H9 (cell line): ENCODE data around the gene DCUN1D4. TPM values are rescaled to one million over a fixed set of nuclear protein-coding genes. Genes with fewer than 3 reads are reported as not detected.

Experiments used
- DNase-seq: peaks from one replicate; pipeline ENCODE4 v3.0.0-alpha.2; 2017
- H2AFZ ChIP-seq: one replicate; pipeline ENCODE4 v1.6.1; 2013; ENCODE audit warnings: mild to moderate bottlenecking, low read length, control low read depth, moderate library complexity
- H2AK5ac ChIP-seq: 2 replicates; pipeline ENCODE4 v1.6.1; 2013; ENCODE audit warnings: low read length, control low read depth, mixed read lengths; ENCODE audit not compliant: insufficient read length
- H2BK120ac ChIP-seq: one replicate; pipeline ENCODE4 v1.6.1; 2013; ENCODE audit warnings: low read depth, mild to moderate bottlenecking, low read length, control low read depth, inconsistent platforms; ENCODE audit not compliant: poor library complexity, severe bottlenecking
- H2BK12ac ChIP-seq: 2 replicates; pipeline ENCODE4 v1.6.1; 2013; ENCODE audit warnings: low read length, control low read depth, mixed read lengths, low read depth; ENCODE audit not compliant: insufficient read length
- H2BK15ac ChIP-seq: 2 replicates; pipeline ENCODE4 v1.6.1; 2013; ENCODE audit warnings: low read depth, low read length, control low read depth
- H2BK20ac ChIP-seq: one replicate; pipeline ENCODE4 v1.6.1; 2013; ENCODE audit warnings: low read depth, mild to moderate bottlenecking, low read length, control low read depth, inconsistent platforms; ENCODE audit not compliant: poor library complexity, severe bottlenecking
- H2BK5ac ChIP-seq: 2 replicates; pipeline ENCODE4 v1.6.1; 2013; ENCODE audit warnings: low read length, control low read depth, mixed read lengths; ENCODE audit not compliant: insufficient read length
- H3K14ac ChIP-seq: 2 replicates; pipeline ENCODE4 v1.6.1; 2013; ENCODE audit warnings: low read length, control low read depth; ENCODE audit not compliant: insufficient read depth
- H3K18ac ChIP-seq: 2 replicates; pipeline ENCODE4 v1.6.1; 2013; ENCODE audit warnings: low read depth, mild to moderate bottlenecking, mixed read lengths, low read length, control low read depth; ENCODE audit not compliant: insufficient read length
- H3K23ac ChIP-seq: 2 replicates; pipeline ENCODE4 v1.6.1; 2013; ENCODE audit warnings: low read length, control low read depth, mixed read lengths, low read depth; ENCODE audit not compliant: insufficient read length
- H3K23me2 ChIP-seq: 2 replicates; pipeline ENCODE4 v1.6.1; 2013; ENCODE audit warnings: low read depth, mild to moderate bottlenecking, mixed read lengths, low read length, control low read depth; ENCODE audit not compliant: insufficient read length, poor library complexity, severe bottlenecking
- H3K27ac ChIP-seq: 2 replicates; pipeline ENCODE4 v1.5.1; 2013; ENCODE audit warnings: low read length, control low read depth, mixed read lengths, low read depth; ENCODE audit not compliant: insufficient read length
- H3K27me3 ChIP-seq: 2 replicates; pipeline ENCODE4 v1.6.1; 2013; ENCODE audit warnings: low read length, control low read depth, inconsistent platforms; ENCODE audit not compliant: insufficient read depth
- H3K4ac ChIP-seq: 2 replicates; pipeline ENCODE4 v1.6.1; 2013; ENCODE audit warnings: low read depth, mild to moderate bottlenecking, control low read depth, inconsistent platforms, low read length, moderate library complexity
- H3K4me1 ChIP-seq: 2 replicates; pipeline ENCODE4 v1.6.1; 2013; ENCODE audit warnings: low read length, control low read depth, inconsistent platforms; ENCODE audit not compliant: insufficient read depth
- H3K4me2 ChIP-seq: 2 replicates; pipeline ENCODE4 v1.6.1; 2013; ENCODE audit warnings: low read length, control low read depth, mixed read lengths; ENCODE audit not compliant: insufficient read length, insufficient read depth
- H3K56ac ChIP-seq: 2 replicates; pipeline ENCODE4 v1.6.1; 2013; ENCODE audit warnings: low read depth, mild to moderate bottlenecking, mixed read lengths, low read length, control low read depth; ENCODE audit not compliant: insufficient read length
- H3K79me1 ChIP-seq: 2 replicates; pipeline ENCODE4 v1.6.1; 2013; ENCODE audit warnings: low read depth, mild to moderate bottlenecking, moderate library complexity, low read length, control low read depth, inconsistent platforms; ENCODE audit not compliant: insufficient read depth, poor library complexity, severe bottlenecking
- H3K79me2 ChIP-seq: 2 replicates; pipeline ENCODE4 v1.6.1; 2013; ENCODE audit warnings: low read length, control low read depth, inconsistent platforms; ENCODE audit not compliant: insufficient read depth
- H3K9ac ChIP-seq: 2 replicates; pipeline ENCODE4 v1.6.1; 2013; ENCODE audit warnings: low read length, control low read depth, mixed read lengths; ENCODE audit not compliant: insufficient read length; ENCODE audit errors: extremely low read depth
- H3K9me3 ChIP-seq: one replicate; pipeline ENCODE4 v1.6.1; 2013; ENCODE audit warnings: low read depth, low read length, inconsistent platforms; ENCODE audit not compliant: control insufficient read depth
- H3T11ph ChIP-seq: one replicate; pipeline ENCODE4 v1.6.1; 2013; ENCODE audit warnings: mild to moderate bottlenecking, low read length, control low read depth, inconsistent platforms
- H4K20me1 ChIP-seq: one replicate; pipeline ENCODE4 v1.6.1; 2013; ENCODE audit not compliant: control insufficient read depth, insufficient read length, insufficient read depth
- H4K5ac ChIP-seq: 2 replicates; pipeline ENCODE4 v1.6.1; 2013; ENCODE audit warnings: low read depth, mild to moderate bottlenecking, mixed read lengths, low read length, control low read depth; ENCODE audit not compliant: insufficient read length
- H4K8ac ChIP-seq: replicated peaks from 2 replicates; pipeline ENCODE4 v1.6.1; 2013; ENCODE audit warnings: low read length, control low read depth, mixed read lengths, low read depth; ENCODE audit not compliant: insufficient read length
- H4K91ac ChIP-seq: 2 replicates; pipeline ENCODE4 v1.6.1; 2013; ENCODE audit warnings: low read depth, mild to moderate bottlenecking, moderate library complexity, mixed read lengths, low read length, control low read depth; ENCODE audit not compliant: insufficient read length
- H3K27ac Mint-ChIP-seq, 3 experiments: 2 replicates in 2 of 3; 3 replicates in 1 of 3; pipeline ENCODE4 v1.8.0; 2020 to 2021; ENCODE audit warnings: mixed read lengths in 3 of 3, mild to moderate bottlenecking in 1 of 3, moderate library complexity in 1 of 3
- H3K27me3 Mint-ChIP-seq: 2 replicates; pipeline ENCODE4 v1.8.0; 2021; ENCODE audit warnings: low read depth, mild to moderate bottlenecking, moderate library complexity, mixed read lengths
- H3K36me3 Mint-ChIP-seq, 3 experiments: 2 replicates in 2 of 3; 3 replicates in 1 of 3; pipeline ENCODE4 v1.8.0; 2020 to 2021; ENCODE audit warnings: low read depth in 3 of 3, mixed read lengths in 3 of 3; ENCODE audit not compliant: insufficient read depth in 1 of 3
- H3K4me1 Mint-ChIP-seq, 2 experiments: 2 replicates each; pipeline ENCODE4 v1.8.0; 2020; ENCODE audit warnings: mixed read lengths in 2 of 2
- H3K4me3 Mint-ChIP-seq, 2 experiments: 2 replicates in 1 of 2; 3 replicates in 1 of 2; pipeline ENCODE4 v1.8.0; 2020 to 2021; ENCODE audit warnings: mild to moderate bottlenecking in 2 of 2, mixed read lengths in 2 of 2, moderate library complexity in 1 of 2
- H3K9me3 Mint-ChIP-seq, 2 experiments: 2 replicates in 1 of 2; 3 replicates in 1 of 2; pipeline ENCODE4 v1.8.0; 2020; ENCODE audit warnings: mild to moderate bottlenecking in 2 of 2, mixed read lengths in 2 of 2, moderate library complexity in 1 of 2
- CTCF ChIP-seq: fragments of 200-600 bp; sonication (generic); conservative IDR thresholded peaks from 3 replicates; pipeline ENCODE4 v1.8.0; 2021; ENCODE audit warnings: antibody characterized with exemption, mild to moderate bottlenecking
- total RNA-seq: library from RNA; stranded (reverse); gene quantifications from 2 replicates; pipeline ENCODE4 v1.2.1, GENCODE V29; 2021

The DCUN1D4 gene
- total RNA-seq, 1 experiment from 2014 or later, result 46.7 TPM

GRCh38 chr4:51925307-51925706 lies 82.4 kb downstream of the DCUN1D4 start:
- Histone ChIP-seq H3K4me1 (no peaks in the 10 kb centered on the region), H4K20me1 (no peaks in the 10 kb centered on the region), H3K27ac (no peak overlapping the region), H3K9ac (no peak overlapping the region), H2AFZ (no peak overlapping the region), H3K4ac (no peak overlapping the region), H2BK5ac (no peak overlapping the region), H3K18ac (no peak overlapping the region), H2BK20ac (no peak overlapping the region), H2BK15ac (no peak overlapping the region), H3K14ac (no peak overlapping the region), H3K79me2 (no peaks in the 10 kb centered on the region), H3K23me2 (no peaks in the 10 kb centered on the region), H2BK120ac (no peak overlapping the region), H2AK5ac (no peak overlapping the region), H3K9me3 (no peaks in the 10 kb centered on the region), H4K91ac (no peak overlapping the region), H3T11ph (no peak overlapping the region), H3K4me2 (no peak overlapping the region), H2BK12ac (no peak overlapping the region), H4K5ac (no peak overlapping the region), H3K56ac (no peak overlapping the region), H3K27me3 (no peaks in the 10 kb centered on the region), H3K79me1 (no peaks in the 10 kb centered on the region), H4K8ac (no peak overlapping the region), H3K23ac (no peak overlapping the region)
- Mint-ChIP-seq H3K9me3 (peaks cover under 1 to 14% of the 10 kb centered on the region in 2 experiments; a peak in 2 of 5 replicates), H3K36me3 (no peaks in the 10 kb centered on the region), H3K27ac (no peak overlapping the region), H3K4me3 (no peak overlapping the region), H3K27me3 (no peaks in the 10 kb centered on the region; the same call in 1 of the 2 replicates), H3K4me1 (no peaks in the 10 kb centered on the region)
- no peak for DNase-seq
- TF ChIP-seq CTCF, result no peak
